Measurements from ENCODE around the gene CACNA2D1.

CACNA2D1 gene

DNA sequence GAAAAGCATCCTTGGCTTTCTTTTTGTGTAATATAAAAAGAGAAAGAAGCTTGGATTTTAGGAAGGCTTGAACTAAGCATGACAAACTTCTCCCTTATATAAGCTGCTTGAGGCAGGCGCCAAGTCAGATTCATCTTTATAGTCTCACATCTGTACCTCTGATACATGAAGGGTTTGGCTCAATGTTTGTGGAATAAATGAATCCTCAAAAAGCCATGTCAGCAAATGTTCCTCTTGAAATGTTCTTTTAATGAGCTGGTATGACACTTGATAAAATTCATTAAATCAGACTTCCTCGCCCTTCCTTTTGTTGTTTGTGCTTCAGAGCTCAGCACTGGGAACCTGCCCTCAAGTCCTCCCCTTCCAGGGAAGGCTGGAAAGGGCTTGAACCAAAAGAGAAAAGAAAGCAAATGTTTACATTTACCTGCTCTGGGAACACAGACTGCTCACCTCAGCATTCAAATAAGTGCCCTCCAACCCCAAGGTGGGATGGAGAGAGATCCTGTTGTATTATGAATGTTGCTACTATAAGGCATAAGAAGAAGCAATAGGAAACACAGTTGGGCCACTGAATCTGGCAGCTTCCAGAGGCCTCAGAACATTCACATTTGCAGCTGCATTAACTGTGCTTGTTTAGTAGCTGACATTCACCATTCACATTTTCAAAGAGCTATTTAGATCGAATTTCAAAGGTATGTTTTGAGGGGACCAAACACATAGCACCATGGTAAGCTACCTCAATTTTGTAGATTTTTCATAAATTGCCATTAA is 212.6 kb downstream of the CACNA2D1 start:
- DNase-seq (ENCODE audit: low read depth in 2 of 2), result no peak

DNA sequence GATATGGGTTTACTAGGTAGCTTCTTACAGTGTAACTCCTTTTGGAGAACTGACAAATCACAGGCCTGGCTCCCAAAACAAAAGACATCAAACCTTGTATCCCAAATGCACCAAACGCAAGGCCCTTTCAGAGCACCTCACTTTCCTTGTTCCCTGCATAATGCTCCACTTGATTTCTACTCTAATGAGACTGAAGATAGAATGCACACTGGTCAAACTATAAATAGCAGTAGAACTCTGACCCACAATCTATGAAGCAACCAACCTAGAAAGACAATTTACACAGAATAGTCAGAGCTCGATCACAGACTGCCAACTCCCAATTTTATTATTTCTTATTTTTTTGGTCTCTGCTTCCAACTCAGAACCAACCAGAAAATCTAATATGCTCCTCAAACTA is 214.4 kb downstream of the CACNA2D1 start:
- DNase-seq (ENCODE audit: low read depth in 2 of 2), result no peak

DNA sequence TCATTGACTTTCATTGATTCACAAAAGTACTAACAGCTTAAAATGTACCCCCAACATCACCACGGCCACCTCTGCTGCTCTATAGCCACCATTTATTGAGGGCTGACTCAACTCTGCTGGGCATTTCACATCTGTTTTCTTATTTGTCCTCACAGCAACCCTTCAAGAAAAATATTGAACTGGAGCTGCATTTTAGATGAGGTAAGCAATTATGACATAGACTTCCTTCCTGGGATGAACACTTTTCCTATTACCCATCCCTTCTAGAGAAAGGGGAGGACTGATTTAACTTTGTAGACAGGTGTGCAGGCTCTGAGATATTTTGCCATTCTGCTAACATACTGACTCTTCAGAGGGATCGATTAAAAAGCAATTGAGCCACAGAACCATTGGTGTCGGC is 217.4 kb downstream of the CACNA2D1 start:
- DNase-seq (ENCODE audit: low read depth in 2 of 2), result no peak

DNA sequence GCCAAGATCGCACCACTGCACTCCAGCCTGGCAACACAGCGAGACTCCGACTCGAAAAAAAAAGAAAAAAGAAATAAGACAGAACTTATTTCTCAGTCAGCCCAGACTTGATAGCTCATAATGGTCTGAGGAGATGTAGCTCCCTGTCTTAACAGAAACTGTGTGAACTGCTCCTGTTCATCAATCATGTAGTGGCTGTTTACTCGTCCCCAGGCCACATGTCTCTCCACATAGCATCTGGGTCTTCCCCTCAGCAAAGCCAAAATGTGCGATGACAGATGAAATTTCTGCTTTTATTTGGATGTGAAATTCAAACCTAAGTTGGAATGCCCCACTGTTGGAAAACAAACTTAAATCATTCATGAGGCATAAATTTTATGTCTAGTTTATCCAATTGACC is 219.0 kb downstream of the CACNA2D1 start:
- no peak for DNase-seq (ENCODE audit: low read depth in 2 of 2)

DNA sequence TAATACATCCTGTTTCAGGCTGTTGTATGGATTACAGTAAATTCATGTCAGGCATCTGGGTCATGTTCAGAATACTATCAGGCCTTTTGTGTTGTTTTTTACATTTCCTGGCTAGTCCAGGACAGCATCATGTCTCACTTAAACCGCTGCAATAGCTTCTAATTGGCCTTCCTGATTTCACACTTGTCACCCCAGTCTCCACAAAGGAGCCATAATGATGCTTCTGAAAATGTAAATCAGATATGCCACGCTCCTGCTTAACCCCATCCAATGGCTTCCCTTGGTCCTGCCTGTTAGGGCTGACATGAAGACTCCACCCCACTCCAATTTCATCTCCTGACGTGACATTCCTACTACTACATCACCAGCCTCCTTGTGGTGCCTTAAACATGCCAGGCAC is 220.0 kb downstream of the CACNA2D1 start:
- no peak for DNase-seq (ENCODE audit: low read depth in 2 of 2)

DNA sequence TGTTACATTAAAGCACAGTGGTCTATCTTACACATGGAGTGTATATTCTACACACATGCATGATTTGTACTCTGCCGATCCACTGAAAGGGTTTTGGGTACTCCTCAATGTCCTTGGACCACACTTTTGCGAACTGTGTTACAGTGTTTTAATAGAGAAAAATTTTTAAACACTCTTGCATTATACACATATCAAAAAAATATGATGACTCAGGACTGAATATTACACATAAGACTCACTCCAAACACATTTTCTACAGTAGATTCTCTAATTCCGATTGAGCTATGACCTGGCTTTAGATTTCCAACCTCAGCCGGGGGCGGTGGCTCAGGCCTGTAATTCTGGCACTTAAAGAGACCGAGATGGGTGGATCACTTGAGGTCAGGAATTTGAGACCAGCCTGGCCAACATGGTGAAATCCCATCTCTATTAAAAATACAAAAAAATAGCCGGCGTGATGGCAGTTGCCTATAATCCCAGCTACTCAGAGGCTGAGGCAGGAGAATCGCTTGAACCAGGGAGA is 222.4 kb downstream of the CACNA2D1 start:
- DNase-seq (ENCODE audit: low read depth in 2 of 2), result no peak

DNA sequence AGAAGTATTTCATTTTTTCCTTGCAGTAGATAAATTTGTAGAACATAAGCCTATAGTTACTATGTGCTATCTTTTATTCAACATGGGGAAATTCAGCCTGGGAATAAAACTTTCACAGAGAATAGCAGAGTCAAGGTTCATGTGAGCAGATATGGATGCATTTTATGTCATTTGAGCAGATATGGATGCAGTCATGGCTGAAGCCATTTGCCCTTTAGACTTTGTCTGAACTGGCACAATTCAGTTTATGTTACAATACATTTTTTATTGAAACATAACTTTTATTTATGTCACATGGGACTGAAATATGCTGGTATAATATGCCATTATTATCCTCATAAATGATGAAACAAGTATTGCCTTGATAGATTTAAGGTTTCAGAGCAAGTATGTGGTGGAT is 231.1 kb downstream of the CACNA2D1 start:
- no peak for DNase-seq (ENCODE audit: low read depth in 2 of 2)

DNA sequence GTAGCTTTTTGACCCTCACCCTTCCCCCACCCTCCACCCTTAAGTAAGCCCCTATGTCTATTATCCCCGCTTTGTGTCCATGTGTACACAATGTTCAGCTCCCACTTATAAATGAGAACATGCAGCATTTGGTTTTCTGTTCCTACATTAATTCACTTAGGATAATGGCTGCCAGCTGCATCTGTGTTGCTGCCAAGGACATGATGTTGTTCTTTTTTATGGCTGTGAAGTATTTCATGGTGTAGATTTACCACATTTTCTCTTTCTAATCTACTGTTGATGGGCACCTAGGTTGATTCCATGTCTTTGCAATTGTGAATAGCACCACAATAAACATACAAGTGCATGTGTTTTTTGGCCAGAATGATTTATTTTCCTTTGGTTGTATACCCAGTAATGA is 232.2 kb downstream of the CACNA2D1 start:
- DNase-seq (ENCODE audit: low read depth in 2 of 2), result no peak

DNA sequence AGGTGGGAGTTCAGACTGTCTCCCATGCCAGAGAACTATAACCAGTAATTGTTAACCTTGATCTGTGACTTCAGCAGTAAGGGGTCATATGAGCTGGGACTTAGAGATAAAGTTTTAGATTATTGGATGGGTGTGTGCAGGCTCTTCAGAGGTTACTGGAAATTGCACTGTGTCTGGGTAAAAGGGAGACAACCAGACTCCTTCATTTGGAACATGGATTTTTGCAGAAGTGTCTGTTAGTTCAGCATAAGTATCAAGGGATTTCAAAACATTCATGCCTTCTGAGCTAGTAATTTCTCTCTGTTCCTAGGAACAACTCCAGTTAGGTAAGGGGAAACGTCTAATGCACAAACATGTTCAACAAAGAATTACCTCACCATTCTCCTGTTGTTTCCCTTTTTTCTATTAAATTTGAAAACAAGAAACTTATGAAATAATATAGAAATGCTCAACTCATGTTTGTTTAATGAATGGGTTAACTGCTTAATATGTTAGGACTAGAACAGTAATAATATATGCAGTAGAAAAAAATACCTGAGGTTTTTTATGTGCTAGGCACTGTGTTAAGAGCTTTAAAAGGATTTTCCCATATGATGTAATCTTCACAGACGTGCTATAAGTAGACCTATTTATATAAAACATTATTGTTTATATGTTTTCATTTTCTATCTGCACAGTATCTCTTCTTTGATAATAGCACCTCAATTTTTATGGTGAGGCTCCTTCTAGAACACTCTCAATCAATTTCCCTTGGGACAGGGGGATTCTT is 233.0 kb downstream of the CACNA2D1 start:
- no peak for DNase-seq (ENCODE audit: low read depth in 2 of 2)

DNA sequence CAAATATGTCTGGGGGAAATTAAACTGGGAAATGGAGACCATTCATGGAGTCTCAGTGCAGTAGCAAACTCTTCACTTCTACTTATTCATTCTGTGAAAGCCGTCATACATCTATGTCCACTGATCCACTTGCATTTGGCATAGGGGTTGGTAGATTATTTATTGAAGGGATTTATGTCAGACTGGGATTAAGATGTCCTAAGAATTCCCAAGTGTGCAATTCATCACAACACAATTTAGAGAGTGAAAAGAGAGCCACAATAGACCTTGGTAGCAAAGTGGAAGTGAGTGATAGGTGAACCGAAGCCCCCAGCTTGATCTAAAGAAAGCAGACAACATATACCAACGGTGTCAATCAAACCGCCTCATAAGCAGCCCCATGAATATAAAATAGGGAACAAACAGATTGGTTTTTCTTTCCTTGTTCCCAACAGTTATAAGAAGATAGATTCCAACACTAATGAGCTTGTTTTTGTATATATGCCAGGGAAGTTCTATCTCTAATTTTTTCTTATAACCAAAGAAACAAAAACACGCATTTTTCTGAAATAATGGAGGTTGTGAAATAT is 234.3 kb downstream of the CACNA2D1 start:
- no peak for DNase-seq (ENCODE audit: low read depth in 2 of 2)

DNA sequence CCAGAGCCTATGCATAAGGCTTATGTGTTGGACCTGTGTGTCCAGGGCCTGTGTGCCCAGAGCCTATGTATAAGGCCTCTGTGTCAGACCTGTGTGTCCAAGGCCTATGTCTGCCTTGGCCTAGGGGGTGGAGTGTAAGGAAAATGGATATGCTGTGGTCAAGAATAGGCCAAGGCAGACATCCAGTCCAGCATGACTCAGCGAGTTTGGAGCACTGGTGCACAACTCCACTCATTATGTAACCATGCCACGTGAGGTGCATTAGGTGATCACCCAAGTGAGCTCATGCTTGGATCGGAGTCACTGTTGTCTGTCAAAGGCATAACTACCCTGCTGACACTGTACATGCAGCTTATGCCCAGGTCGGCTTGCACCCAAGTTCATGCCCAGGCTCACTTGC is 238.9 kb downstream of the CACNA2D1 start:
- DNase-seq (ENCODE audit: low read depth in 2 of 2), result no peak

DNA sequence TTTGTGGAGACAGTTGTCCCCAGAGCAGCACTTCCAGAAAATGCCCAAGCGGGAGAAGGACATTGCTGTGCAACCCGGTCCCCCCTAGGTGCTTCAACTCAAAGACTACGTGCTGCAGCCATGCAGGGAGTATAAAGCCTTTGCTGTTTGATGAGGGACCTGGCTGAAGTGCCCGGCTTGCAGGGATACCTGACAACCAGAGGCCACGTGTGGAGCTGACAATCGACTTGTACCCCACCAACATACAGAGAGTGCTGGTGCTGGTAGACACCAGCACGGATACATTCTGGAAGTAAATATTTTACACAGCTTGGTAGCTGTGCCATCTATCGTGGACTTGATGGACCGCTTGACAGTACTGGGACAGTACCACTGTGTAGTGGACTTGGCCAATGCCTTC is 240.6 kb downstream of the CACNA2D1 start:
- no peak for DNase-seq (ENCODE audit: low read depth in 2 of 2)

DNA sequence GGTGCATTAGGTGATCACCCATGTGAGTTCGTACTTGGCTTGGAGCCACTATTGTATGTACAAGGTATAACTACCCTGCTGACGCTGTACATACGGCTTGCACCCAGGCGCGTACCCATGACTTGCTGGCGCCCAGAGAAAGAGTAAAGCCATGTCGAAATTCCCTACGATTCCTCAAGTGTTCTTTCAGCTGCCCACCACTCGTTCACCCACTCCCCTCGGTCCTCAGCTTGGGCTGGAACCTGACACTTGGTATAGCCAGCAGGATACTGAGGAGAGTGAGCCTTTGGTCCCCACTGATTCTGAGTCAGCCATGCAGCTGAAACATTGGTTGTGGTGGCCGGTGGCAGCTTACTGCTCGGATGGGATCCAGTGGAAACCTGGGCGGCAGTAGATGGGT is 241.5 kb downstream of the CACNA2D1 start:
- no peak for DNase-seq (ENCODE audit: low read depth in 2 of 2)

DNA sequence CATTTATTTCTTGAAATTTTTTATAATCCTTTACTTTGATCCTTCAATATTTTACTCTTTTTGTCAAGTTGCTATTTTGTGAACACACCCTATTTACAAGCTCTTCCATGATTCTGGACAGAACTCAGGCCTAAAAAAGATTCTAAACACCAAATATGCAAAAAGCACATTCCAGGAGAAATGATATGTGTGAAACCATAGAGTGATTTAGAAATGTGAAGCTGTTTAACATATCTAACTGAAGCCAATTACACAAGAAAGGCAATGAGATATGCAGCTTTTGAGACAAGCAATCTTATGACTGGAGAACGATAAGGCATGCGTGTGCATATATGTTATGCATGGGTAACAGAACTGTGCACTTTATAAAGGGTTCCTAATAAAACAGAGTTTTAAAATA is 243.0 kb downstream of the CACNA2D1 start:
- DNase-seq (ENCODE audit: low read depth in 2 of 2), result no peak

DNA sequence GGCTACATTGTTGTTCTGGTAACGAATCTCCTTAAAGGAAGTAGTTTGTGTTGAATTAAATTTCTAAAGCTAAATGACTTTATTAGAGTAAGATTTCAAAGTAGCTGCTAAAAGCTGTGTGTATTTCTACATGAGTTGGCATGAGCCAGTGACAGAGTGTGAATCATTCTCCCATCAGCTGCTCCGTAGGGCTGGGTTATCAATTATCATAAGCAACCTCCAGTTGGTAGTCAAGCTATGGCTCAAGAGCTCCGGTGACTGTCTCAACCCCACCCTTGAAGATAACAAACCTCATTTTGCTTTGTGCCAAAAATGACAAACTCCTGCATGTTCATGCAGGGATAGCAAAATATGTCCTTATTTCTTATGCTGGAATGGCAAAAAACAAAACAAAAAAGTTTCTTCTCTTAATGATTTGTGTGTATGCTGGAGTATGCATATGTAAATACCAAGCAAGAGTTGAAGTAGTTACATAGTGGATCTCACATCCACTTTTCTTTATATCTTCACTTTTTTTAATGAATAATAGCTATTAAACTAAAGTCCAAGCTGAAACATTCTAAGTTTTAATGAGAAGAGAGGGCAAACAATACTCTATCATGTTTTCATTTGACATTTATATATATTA is 249.4 kb downstream of the CACNA2D1 start:
- no peak for DNase-seq (ENCODE audit: low read depth in 2 of 2)

DNA sequence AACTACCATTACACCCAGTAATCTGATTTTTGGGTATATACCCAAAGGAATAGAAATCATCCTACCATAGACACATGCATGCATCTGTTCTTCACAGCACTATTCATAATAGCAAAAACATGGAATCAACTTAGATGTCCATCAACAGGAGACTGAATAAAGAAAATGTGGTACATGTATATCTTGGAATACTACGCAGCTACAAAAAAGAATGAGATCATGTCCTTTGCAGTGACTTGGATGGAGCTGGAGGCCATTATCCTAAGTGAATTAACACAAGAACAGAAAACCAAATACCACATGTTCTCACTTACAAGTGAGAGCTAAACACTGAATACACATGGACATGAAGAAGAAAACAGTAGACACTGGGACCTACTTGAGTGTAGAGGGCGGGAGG is 254.9 kb downstream of the CACNA2D1 start:
- DNase-seq (ENCODE audit: low read depth in 2 of 2), result no peak

DNA sequence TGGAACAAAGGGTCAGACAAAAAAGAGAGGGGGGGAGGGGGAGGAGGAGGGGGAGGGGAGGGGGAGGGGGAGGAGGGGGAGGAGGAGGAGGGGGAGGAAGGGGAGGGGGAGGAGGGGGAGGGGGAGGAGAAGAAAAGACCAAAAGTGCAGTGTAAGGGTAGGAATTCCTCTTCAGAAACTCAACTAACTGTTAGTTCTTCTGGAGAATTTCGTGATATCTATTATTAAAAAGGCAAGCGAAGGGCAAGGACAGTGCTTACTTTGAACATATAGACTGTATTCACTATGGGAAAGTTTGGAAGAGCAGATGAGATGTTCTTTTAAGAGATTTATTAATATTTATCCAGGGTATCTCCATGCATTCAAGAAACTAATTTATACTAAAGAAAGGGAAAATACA is 258.1 kb downstream of the CACNA2D1 start:
- no peak for DNase-seq (ENCODE audit: low read depth in 2 of 2)

DNA sequence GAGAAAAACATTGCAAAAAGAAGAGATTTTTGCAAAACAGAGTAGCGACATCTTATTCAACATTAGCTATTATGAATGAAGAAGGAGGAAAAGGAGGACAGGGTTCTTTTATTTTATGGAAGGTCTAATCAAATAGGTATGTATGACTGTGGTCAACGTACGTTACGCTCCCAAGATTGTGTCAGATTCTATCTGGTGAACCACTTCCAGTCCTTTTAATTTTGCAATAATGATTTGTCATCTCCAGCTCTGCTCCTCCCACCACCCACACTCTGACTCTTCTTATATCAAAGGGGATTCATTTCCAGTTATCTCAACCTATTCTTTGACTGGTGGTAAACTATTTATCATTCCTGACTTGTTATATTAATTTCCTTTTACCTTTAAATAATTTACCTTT is 259.9 kb downstream of the CACNA2D1 start:
- DNase-seq (ENCODE audit: low read depth in 2 of 2), result no peak

DNA sequence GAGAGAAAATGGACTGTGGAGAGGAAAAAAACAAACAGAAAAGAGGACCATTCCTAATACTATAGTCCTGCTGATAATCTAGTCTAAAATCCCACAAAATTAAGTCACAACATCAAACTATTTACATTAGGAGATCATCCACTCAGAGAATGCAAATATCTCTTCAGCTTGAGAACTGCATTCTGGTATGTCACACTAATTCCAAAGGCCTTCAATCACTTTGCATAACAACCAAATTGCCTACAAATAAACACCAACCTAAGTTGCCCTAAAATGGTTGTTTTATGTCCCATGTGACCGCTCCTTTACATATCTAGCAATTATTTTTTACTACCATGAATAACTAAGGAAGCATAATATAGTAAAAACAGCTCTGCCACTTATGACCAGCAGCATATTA is 264.3 kb downstream of the CACNA2D1 start:
- DNase-seq (ENCODE audit: low read depth in 2 of 2), result no peak

DNA sequence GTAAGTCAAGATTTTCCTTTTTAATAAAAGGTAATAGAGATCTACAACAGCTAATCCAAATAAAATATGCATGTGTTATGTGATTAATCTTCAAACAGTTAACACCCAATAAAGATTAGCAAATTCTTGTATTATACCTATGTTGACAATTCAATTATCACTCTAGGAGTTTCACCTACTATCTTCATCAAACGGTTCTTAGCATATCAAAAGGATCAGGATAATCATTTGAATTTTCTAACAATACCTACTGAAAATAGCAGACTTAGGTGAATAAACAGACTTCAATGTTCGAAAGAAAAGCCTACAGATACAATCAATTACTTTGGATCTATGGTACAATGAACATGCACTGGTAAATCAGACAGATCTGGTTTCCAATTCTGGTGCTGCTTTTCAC is 268.3 kb downstream of the CACNA2D1 start:
- no peak for DNase-seq (ENCODE audit: low read depth in 2 of 2)

DNA sequence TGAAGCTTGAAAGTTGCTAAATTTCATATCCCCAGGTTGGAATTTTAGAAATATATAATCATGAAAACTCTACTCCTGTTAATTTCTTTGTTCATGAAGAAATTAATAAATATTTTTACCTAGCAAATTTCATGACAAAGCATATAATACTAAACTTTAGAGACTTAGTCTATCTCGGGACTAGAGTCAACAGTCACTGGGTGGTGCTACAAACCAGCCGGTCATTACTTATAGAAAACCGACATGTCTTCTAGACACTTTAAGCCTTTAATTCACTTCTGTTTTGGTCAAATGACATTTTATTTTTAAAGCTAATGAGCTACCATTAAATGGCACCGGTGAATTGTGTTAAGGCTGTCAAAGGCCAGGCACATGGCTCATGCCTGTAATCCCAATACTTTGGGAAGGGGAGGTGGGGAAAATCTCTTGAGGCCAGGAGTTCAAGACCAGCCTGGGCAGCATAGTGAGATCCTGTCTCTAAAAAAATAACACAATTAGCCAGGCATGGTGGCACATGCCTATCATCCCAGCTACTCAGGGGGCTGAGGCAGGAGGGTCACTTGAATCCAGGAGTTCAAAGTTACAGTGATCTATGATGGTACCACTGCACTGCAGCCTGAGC is 270.1 kb downstream of the CACNA2D1 start:
- no peak for DNase-seq (ENCODE audit: low read depth in 2 of 2)

DNA sequence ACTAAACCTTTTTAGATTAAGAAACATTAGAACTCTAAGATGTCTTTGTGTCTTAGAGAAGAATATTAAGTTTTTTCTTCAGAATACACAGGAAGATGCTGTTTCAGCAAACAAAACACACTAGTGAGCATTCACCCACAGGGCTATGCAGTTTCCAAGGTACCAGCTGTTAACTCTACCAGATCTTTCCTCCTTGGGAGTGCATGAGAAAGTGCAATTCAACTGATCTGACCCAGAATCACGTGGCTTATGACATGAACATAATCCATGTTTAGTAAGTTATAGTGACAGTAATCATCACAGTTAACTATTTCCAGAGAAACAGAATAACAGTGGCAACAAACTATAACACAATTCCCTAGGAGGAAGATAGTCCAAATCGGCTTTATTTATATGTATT is 270.7 kb downstream of the CACNA2D1 start:
- no peak for DNase-seq (ENCODE audit: low read depth in 2 of 2)
